HCT116 (cell line): ENCODE results near the gene TUT7. TPM values are rescaled to one million over a fixed set of nuclear protein-coding genes. Genes with fewer than 3 reads are reported as not detected.

Experiments
- ATAC-seq: fragments of 200-7000 bp; cut with Tn5 transposase; 2 replicates; pipeline ENCODE4 v1.9.1; 2020; ENCODE audit warnings: mild to moderate bottlenecking, moderate library complexity
- BruUV-seq: library from RNA; stranded (reverse); fragments of 400-500 nt; replicated peaks from 2 replicates; lab custom pipeline; 2021; lab: Mats Ljungman, UMichigan
- CTCF ChIA-PET: fragments of 300-600 bp; sonication (Branson Sonifier 250); formaldehyde crosslinking; loops from one replicate; lab custom pipeline; 2021; ENCODE audit warnings: antibody characterized with exemption; lab: Charles Lee
- POLR2A ChIA-PET: fragments of 300-600, 350-600 bp; sonication (Branson Sonifier 250); formaldehyde crosslinking; loops from one replicate; lab custom pipeline; 2021; ENCODE audit warnings: antibody characterized with exemption; lab: Charles Lee
- RAD21 ChIA-PET, 2 experiments: fragments of 300-600 bp; sonication (Branson Sonifier 250); formaldehyde crosslinking; loops; one replicate each; lab custom pipeline; 2023; ENCODE audit warnings: low total read pairs in 2 of 2; ENCODE audit not compliant: uncharacterized antibody in 2 of 2, unreplicated experiment in 2 of 2, low non-redundant PET in 1 of 2; lab: Charles Lee
- DNase-seq: peaks from one replicate; pipeline ENCODE4 v3.0.0-alpha.2; 2010; ENCODE audit warnings: low read depth, low spot score
- H2AFZ ChIP-seq: fragments of 200-600 bp; shearing (Covaris generic), sonication (generic); 2 replicates; pipeline ENCODE4 v1.6.1; 2017; ENCODE audit warnings: low read depth, mixed run types, mixed read lengths, antibody characterized with exemption, low read length; ENCODE audit not compliant: poor library complexity, severe bottlenecking
- H3K27ac ChIP-seq: 2 replicates; pipeline ENCODE4 v1.5.1; 2012; ENCODE audit warnings: low read depth, low read length
- H3K27me3 ChIP-seq: fragments of 200-600 bp; sonication (generic); 2 replicates; pipeline ENCODE4 v1.6.1; 2016; ENCODE audit warnings: mixed run types, low read length, mixed read lengths; ENCODE audit not compliant: insufficient read depth
- H3K36me3 ChIP-seq, 2 experiments: fragments of 200-500 bp in 1 of 2; fragments of 200-600 bp in 1 of 2; sonication (Bioruptor generic) in 1 of 2; sonication (generic) in 1 of 2; 2 replicates each; pipeline versions ENCODE4 v1.5.1 to v1.6.1; 2014 to 2016; ENCODE audit warnings: low read length in 2 of 2, inconsistent platforms in 1 of 2, mixed read lengths in 1 of 2, mixed run types in 1 of 2; ENCODE audit not compliant: insufficient read depth in 2 of 2, control insufficient read depth in 1 of 2
- H3K4me1 ChIP-seq, 2 experiments: fragments of 200-600 bp in 1 of 2; sonication (generic) in 1 of 2; 2 replicates each; pipeline versions ENCODE4 v1.5.1 to v1.6.1; 2012 to 2017; ENCODE audit warnings: low read length in 2 of 2, inconsistent platforms in 1 of 2, mild to moderate bottlenecking in 1 of 2, mixed read lengths in 1 of 2, mixed run types in 1 of 2, moderate library complexity in 1 of 2; ENCODE audit not compliant: insufficient read depth in 2 of 2, control insufficient read depth in 1 of 2
- H3K4me2 ChIP-seq: fragments of 200-600 bp; sonication (generic); 2 replicates; pipeline ENCODE4 v1.6.1; 2017; ENCODE audit warnings: mixed run types, low read length, mixed read lengths
- H3K4me3 ChIP-seq, 2 experiments: fragments of 200-600 bp in 1 of 2; sonication (generic) in 1 of 2; replicated peaks in 1 of 2; 2 replicates each; pipeline ENCODE4 v1.5.1; 2011 to 2016; ENCODE audit warnings: low read length in 2 of 2, control low read depth in 1 of 2, low read depth in 1 of 2, mild to moderate bottlenecking in 1 of 2, mixed read lengths in 1 of 2, mixed run types in 1 of 2
- H3K79me2 ChIP-seq: fragments of 200-600 bp; sonication (generic); 2 replicates; pipeline ENCODE4 v1.6.1; 2017; ENCODE audit warnings: mild to moderate bottlenecking, mixed run types, low read length, moderate library complexity, mixed read lengths; ENCODE audit not compliant: insufficient read depth
- H3K9ac ChIP-seq: fragments of 200-600 bp; sonication (generic); 2 replicates; pipeline ENCODE4 v1.6.1; 2016; ENCODE audit warnings: low read length, mixed read lengths
- H3K9me2 ChIP-seq: fragments of 200-600 bp; sonication (generic), shearing (Covaris generic); 2 replicates; pipeline ENCODE4 v1.6.1; 2017; ENCODE audit warnings: mixed run types, mild to moderate bottlenecking, moderate library complexity; ENCODE audit not compliant: insufficient read depth
- H3K9me3 ChIP-seq, 2 experiments: fragments of 200-500 bp in 1 of 2; fragments of 200-600 bp in 1 of 2; sonication (Bioruptor generic) in 1 of 2; sonication (generic) in 1 of 2; 2 replicates each; pipeline ENCODE4 v1.6.1; 2014 to 2017; ENCODE audit warnings: low read length in 2 of 2, mixed read lengths in 2 of 2, inconsistent platforms in 1 of 2, low read depth in 1 of 2, mild to moderate bottlenecking in 1 of 2, mixed run types in 1 of 2, moderate library complexity in 1 of 2; ENCODE audit not compliant: control insufficient read depth in 1 of 2, insufficient read depth in 1 of 2
- H4K20me1 ChIP-seq: fragments of 200-600 bp; sonication (generic), shearing (Covaris generic); 2 replicates; pipeline ENCODE4 v1.6.1; 2017; ENCODE audit warnings: mixed run types, mild to moderate bottlenecking, moderate library complexity; ENCODE audit not compliant: insufficient read depth
- CBX3 ChIP-seq: IDR thresholded peaks from 2 replicates; pipeline ENCODE4 v1.6.1; 2012; ENCODE audit warnings: low read depth
- CEBPB ChIP-seq: IDR thresholded peaks from 2 replicates; pipeline ENCODE4 v1.6.1; 2012; ENCODE audit warnings: low read depth
- EGR1 ChIP-seq: IDR thresholded peaks from 2 replicates; pipeline ENCODE4 v1.6.1; 2012; ENCODE audit warnings: low read depth
- ELF1 ChIP-seq: IDR thresholded peaks from 2 replicates; pipeline ENCODE4 v1.6.1; 2012; ENCODE audit warnings: low read depth, borderline replicate concordance
- EZH2 ChIP-seq: fragments of 200-600 bp; sonication (generic); IDR thresholded peaks from 2 replicates; pipeline ENCODE4 v1.6.1; 2017; ENCODE audit warnings: antibody characterized with exemption, mixed run types
- EZH2phosphoT487 ChIP-seq: fragments of 200-600 bp; IDR thresholded peaks from 2 replicates; pipeline ENCODE4 v1.6.1; 2018; ENCODE audit warnings: antibody characterized with exemption, borderline replicate concordance
- FOSL1 ChIP-seq: IDR thresholded peaks from 2 replicates; pipeline ENCODE4 v1.6.1; 2012; ENCODE audit warnings: low read depth
- JUND ChIP-seq: IDR thresholded peaks from 2 replicates; pipeline ENCODE4 v1.6.1; 2012
- POLR2A ChIP-seq: IDR thresholded peaks from 2 replicates; pipeline ENCODE4 v1.7.0; 2011; ENCODE audit warnings: borderline replicate concordance; ENCODE audit not compliant: insufficient read depth, insufficient read length; ENCODE audit errors: extremely low read depth
- POLR2AphosphoS5 ChIP-seq: IDR thresholded peaks from 2 replicates; pipeline ENCODE4 v1.6.1; 2011; ENCODE audit warnings: mild to moderate bottlenecking, low read depth, low read length, moderate library complexity
- SP1 ChIP-seq: IDR thresholded peaks from 2 replicates; pipeline ENCODE4 v1.6.1; 2012; ENCODE audit warnings: low read depth
- SRF ChIP-seq: IDR thresholded peaks from 2 replicates; pipeline ENCODE4 v1.6.1; 2012; ENCODE audit warnings: low read depth
- TCF7L2 ChIP-seq: IDR thresholded peaks from 2 replicates; pipeline ENCODE4 v1.7.0; 2011; ENCODE audit warnings: borderline replicate concordance, inconsistent platforms; ENCODE audit not compliant: insufficient read depth, insufficient read length; ENCODE audit errors: extremely low read depth
- YY1 ChIP-seq: IDR thresholded peaks from 2 replicates; pipeline ENCODE4 v1.6.1; 2011; ENCODE audit warnings: low read length, low read depth, moderate library complexity, mild to moderate bottlenecking; ENCODE audit not compliant: insufficient replicate concordance; ENCODE audit errors: extremely low read depth
- ZFX ChIP-seq: fragments of 450-650 bp; IDR thresholded peaks from 2 replicates; pipeline ENCODE4 v1.6.1; 2017
- ZNF274 ChIP-seq: fragments of 200-500 bp; sonication (Bioruptor generic); IDR thresholded peaks from 2 replicates; pipeline ENCODE4 v1.6.1; 2014; ENCODE audit warnings: mild to moderate bottlenecking, low read depth, low read length, inconsistent platforms
- intact Hi-C: fragments of 100-400 bp; cut with micrococcal nuclease; formaldehyde crosslinking; loops from 2 replicates; pipeline ENCODE4 v1.10.0; 2022
- total RNA-seq: library from RNA; stranded (reverse); gene quantifications from one replicate; pipeline ENCODE4 v1.2.1, GENCODE V29; 2021; ENCODE audit not compliant: unreplicated experiment
- TF ChIP-seq, protein P1 (sequence below): IDR thresholded peaks from 2 replicates; pipeline ENCODE4 v1.6.1; 2012
- TF ChIP-seq, protein P2 (sequence below): IDR thresholded peaks from 2 replicates; pipeline ENCODE4 v1.6.1; 2011; ENCODE audit warnings: mild to moderate bottlenecking, low read length, moderate library complexity; ENCODE audit not compliant: insufficient replicate concordance; ENCODE audit errors: extremely low read depth
- TF ChIP-seq, protein P3 (sequence below): IDR thresholded peaks from 2 replicates; pipeline ENCODE4 v1.6.1; 2012

TUT7 gene
- total RNA-seq, 1 experiment from 2014 or later, result 23.1 TPM

DNA sequence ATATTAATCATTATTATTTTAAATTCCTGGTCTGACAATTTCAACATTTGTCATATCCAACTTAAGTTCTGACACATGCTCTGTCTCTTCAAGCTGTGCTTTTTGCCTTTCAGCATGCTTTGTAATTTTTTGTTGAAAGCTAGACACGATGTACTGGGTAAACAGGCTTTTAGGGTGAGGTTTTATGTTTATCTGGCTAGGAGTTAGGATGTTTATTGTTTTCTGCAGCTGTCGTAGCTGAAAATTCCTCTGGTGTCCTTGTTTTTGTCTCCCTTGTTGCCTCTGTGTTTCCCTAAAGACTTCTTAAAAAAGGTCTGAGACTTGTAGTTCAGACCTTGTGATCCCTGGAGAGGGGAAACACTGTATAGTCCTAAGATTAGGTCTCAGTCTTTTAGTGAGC is 20.6 kb downstream of the TUT7 start:
- H3K4me1 ChIP-seq, result no peaks in the 10 kb centered on the region
- CTCF ChIA-PET, result no interaction called here
- peaks cover 36 to 41% of the 10 kb centered on the region in 2 experiments; a peak in 3 of 4 replicates for H3K36me3 ChIP-seq

More for the DNA sequence above, 20.6 kb downstream of the TUT7 start:
- H3K9me2 ChIP-seq, result no peaks in the 10 kb centered on the region
- H2AFZ ChIP-seq, result no peak overlapping the region
- TF ChIP-seq CEBPB, result no peak
- no peak for TF ChIP-seq TCF7L2
- TF ChIP-seq, protein P1, sequence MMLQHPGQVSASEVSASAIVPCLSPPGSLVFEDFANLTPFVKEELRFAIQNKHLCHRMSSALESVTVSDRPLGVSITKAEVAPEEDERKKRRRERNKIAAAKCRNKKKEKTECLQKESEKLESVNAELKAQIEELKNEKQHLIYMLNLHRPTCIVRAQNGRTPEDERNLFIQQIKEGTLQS, result no peak
- TF ChIP-seq POLR2AphosphoS5, result no peak
- no peak for TF ChIP-seq EZH2
- no peak for TF ChIP-seq FOSL1
- no peak for TF ChIP-seq SP1
- no peak for TF ChIP-seq YY1
- TF ChIP-seq EZH2phosphoT487, result no peak
- TF ChIP-seq JUND, result no peak
- TF ChIP-seq, protein P2, sequence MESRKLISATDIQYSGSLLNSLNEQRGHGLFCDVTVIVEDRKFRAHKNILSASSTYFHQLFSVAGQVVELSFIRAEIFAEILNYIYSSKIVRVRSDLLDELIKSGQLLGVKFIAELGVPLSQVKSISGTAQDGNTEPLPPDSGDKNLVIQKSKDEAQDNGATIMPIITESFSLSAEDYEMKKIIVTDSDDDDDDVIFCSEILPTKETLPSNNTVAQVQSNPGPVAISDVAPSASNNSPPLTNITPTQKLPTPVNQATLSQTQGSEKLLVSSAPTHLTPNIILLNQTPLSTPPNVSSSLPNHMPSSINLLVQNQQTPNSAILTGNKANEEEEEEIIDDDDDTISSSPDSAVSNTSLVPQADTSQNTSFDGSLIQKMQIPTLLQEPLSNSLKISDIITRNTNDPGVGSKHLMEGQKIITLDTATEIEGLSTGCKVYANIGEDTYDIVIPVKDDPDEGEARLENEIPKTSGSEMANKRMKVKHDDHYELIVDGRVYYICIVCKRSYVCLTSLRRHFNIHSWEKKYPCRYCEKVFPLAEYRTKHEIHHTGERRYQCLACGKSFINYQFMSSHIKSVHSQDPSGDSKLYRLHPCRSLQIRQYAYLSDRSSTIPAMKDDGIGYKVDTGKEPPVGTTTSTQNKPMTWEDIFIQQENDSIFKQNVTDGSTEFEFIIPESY, result no peak
- TF ChIP-seq, protein P3, sequence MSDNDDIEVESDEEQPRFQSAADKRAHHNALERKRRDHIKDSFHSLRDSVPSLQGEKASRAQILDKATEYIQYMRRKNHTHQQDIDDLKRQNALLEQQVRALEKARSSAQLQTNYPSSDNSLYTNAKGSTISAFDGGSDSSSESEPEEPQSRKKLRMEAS, result no peak
- no peak for TF ChIP-seq POLR2A
- TF ChIP-seq CBX3, result no peak
- no peak for TF ChIP-seq ELF1
- TF ChIP-seq SRF, result no peak
- TF ChIP-seq ZFX, result no peak
- no peak for TF ChIP-seq EGR1
- no peak for TF ChIP-seq ZNF274
- POLR2A ChIA-PET, result no interaction called here
- H3K4me3 ChIP-seq, result no peak overlapping the region
- H3K79me2 ChIP-seq, result no peaks in the 10 kb centered on the region
- H3K27me3 ChIP-seq, result no peaks in the 10 kb centered on the region
- DNase-seq (no peak), ATAC-seq (no peak)
- H4K20me1 ChIP-seq, result no peaks in the 10 kb centered on the region
- H3K27ac ChIP-seq, result no peak overlapping the region
- intact Hi-C loops, result no loop called here
- no peak overlapping the region for H3K9ac ChIP-seq
- no peaks in the 10 kb centered on the region for H3K9me3 ChIP-seq
- BruUV-seq, result no TSS peak
- RAD21 ChIA-PET, result interaction anchor here in 1 of 2 experiments (0.6 kb wide), 1 partner anchor 1423 kb away, joined by 4 read pairs; no protein-coding TSS in a partner anchor
- H3K4me2 ChIP-seq, result no peak overlapping the region
